ENCODE results near the gene MCU.
A peak's percentile ranks its signal among the peaks of the same experiment; 100 is the strongest.

The MCU gene

GRCh38 chr10:72846238-72846637 lies 154.3 kb downstream of the MCU start:
- DNase-seq (ENCODE audit: low read depth), result peak; percentile 35

DNA sequence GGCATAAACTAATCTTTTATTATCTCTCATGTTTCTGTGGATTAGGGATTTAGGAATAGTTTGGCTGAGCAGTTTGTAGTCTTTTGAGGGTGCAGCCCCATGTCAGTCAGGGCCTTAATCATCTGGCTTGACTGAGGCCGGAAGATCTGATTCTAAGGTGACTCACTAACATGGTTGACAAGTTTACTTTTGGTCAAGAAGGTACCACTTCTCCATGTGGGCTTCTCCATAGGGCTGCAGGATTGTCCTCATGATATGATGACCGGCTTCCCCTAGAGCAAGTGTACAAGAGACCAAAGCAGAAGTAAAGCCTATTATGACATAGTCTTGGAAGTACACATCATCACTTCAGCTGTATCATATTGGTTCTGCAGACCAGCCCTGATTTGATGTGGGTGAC lies 155.7 kb downstream of the MCU start:
- no peak for DNase-seq (ENCODE audit: low read depth)

GRCh38 chr10:72850861-72851260 lies 158.9 kb downstream of the MCU start:
- DNase-seq (ENCODE audit: low read depth), result no peak

DNA sequence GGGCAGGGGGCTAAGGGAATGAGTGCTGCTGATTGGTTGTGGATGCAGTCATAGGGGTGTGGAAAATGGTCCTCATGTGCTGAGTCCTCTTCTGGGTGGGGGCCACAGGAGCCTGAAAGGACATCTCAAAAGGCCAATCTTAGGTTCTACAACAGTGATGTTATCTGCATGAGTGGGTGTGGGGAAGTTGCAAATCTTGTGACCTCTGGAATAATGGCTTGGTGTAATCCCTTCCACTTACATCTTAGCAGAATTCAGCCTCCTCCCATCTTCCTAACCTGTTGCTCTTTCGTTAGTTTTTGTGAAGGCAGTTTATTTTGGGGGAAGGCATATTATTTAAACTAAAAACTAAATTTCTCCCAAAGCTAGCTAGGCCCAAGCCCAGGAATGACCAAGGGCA lies 159.6 kb downstream of the MCU start:
- DNase-seq (ENCODE audit: low read depth), result no peak

- DNase-seq (ENCODE audit: low read depth), result no peak
These were observed 160.6 kb downstream of the MCU start for GRCh38 chr10:72852508-72852907.

- DNase-seq (ENCODE audit: low read depth), result no peak
These were observed 163.2 kb downstream of the MCU start for GRCh38 chr10:72855129-72855528.

DNA sequence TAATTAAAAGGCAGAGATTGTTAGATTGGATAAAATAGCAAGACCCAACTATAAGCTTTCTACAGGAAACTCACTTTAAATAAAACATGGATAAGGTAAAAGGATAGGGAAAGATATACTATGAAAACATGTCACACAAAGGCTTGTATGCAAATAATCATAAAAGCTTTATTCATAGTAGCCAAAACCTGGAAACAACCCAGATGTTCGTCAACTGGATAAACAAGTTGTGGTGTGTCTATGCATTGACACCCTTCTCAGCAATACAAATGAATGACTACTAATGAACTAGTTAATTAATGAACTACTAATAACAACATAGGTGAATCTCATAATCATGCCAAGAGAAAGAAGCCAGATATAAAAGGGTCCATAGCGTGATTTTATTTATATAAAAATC lies 163.8 kb downstream of the MCU start:
- no peak for DNase-seq (ENCODE audit: low read depth)

DNA sequence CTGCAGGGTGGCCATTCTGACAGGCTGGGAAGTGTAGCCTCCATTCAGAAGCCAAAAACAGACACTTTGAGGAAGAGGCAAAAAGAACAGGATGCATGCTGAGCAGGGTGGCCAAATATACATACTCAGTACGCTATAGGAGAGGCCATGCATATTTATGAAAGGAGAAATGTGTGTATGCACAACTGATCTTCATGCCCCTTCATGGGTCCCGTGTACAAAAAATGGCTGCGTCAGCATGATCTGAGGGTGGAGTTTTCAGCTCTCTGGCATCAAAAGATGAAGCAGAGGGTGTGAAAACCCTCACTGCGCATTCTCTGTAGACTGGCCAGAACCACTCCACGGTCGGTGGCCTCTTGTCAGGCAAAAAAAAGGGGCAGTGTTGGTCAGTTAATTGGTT lies 166.1 kb downstream of the MCU start:
- DNase-seq (ENCODE audit: low read depth), result no peak

GRCh38 chr10:72862957-72863356 lies 171.0 kb downstream of the MCU start:
- no peak for DNase-seq (ENCODE audit: low read depth)

DNA sequence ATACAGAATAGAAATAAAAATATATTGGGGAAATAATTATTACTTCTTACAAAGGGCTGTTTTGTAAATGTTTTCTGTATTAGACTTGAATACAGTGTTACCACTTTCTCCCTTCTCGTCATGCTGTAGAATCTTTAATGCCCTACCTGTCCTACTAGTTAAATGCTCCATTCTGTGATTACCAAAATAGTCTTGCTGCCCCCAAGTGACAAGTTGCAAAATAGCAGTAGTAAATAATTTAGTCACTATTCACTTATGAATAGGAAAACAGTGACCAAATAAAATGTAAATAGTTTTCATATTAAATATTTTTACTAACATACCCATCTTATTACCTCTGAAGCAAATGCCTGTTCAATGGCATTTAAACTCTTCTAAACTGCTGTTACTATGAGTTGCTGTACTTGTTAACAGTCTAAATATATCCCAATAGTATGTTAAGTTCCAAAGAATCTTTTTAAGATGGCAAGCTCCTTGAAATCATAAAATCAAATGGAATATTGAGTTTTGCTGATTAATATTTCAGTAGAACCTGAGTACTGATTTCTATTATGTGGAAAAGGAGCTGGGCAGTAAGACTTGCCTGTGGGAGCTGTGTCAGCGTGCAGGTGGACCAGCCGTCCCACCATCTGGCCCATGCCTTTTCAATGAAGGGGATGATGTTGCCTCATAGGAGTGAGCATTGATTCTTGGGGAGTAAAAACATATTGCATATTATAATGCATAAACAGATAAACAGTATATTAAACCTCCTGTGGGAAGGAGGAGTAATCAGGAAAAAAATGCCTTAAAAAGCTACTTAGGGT lies 183.5 kb downstream of the MCU start:
- peak; percentile 4 for DNase-seq (ENCODE audit: low read depth)

- DNase-seq (ENCODE audit: low read depth), result no peak
These were observed 187.3 kb downstream of the MCU start for GRCh38 chr10:72879245-72879644.

DNA sequence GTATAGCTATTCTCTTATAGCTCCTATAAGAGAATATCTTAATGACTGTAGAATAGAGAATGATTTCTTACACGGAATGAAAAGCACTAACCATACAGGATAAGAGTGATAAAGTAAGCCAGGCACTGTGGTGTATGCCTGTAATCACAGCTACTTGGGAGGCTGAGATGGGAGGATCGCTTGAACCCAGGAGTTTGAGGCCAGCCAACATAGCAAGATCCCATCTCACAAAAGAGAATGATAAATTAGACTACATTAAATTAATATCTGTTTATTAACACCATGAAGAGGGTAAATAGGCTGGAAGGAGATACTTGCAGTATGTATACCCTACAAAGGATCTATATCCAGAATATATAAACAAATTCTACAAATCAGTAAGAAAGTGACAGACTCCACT lies 189.3 kb downstream of the MCU start:
- DNase-seq (ENCODE audit: low read depth), result no peak

GRCh38 chr10:72883861-72884260 lies 191.9 kb downstream of the MCU start:
- DNase-seq (ENCODE audit: low read depth), result no peak

- no peak for DNase-seq (ENCODE audit: low read depth)
These were observed 194.0 kb downstream of the MCU start for GRCh38 chr10:72885953-72886352.

GRCh38 chr10:72886621-72887020 lies 194.7 kb downstream of the MCU start:
- DNase-seq (ENCODE audit: low read depth), result no peak

DNA sequence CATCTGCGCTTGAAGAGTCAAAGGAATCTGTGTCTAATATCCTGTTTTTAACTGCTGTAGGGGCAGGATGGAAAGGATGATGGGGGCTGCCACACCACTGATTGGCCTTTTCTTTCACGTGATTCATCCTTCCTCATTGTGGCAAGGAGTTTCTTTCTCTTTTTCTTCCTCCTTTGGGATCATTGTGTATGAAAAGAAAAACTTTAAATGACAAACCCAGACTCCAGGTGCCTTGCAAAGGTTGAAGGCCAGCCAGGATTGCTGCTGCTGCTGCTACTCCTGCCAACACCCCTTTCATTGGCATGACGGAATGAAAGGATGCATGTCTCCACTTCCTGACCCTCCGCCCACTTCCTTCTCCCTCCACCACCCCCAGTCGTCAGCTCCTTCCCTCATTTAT lies 195.1 kb downstream of the MCU start:
- DNase-seq (ENCODE audit: low read depth), result no peak

DNA sequence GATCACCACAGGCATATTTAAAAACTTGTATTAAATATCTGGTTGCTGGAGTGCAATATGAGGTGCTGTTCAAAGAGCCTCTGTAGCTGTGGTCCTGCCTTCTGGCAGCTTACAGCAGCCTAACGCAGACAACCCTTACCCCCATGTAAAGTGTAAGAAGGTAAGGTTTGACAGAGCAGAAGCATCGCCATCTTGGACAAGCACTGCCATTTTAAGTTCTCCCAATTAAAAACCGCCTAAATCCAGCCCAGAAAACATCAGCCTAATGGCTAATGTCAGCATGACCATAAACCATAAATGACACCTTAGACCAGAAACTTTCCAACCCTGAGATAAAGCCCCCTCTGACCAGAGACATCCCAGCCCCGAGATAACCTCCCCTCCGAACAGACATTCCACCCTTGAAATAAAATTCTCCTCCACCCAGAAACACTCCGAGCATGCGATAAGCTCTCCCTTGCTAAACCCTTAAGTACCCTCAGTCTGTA lies 196.3 kb downstream of the MCU start:
- DNase-seq (ENCODE audit: low read depth), result no peak

GRCh38 chr10:72889391-72889831 lies 197.5 kb downstream of the MCU start:
- peak; percentile 18 for DNase-seq (ENCODE audit: low read depth)

- no peak for DNase-seq (ENCODE audit: low read depth)
These were observed 198.1 kb downstream of the MCU start for GRCh38 chr10:72890086-72890485.

GRCh38 chr10:72893136-72893798 lies 201.3 kb downstream of the MCU start, which contains the start of gene OIT3:
OIT3 (plus strand) TSS chr10:72893739; CDS start chr10:72893799, 60 bp downstream.
- DNase-seq (ENCODE audit: low read depth), result peak; percentile 4

GRCh38 chr10:72895236-72895850 lies 203.4 kb downstream of the MCU start:
- no peak for DNase-seq (ENCODE audit: low read depth)

DNA sequence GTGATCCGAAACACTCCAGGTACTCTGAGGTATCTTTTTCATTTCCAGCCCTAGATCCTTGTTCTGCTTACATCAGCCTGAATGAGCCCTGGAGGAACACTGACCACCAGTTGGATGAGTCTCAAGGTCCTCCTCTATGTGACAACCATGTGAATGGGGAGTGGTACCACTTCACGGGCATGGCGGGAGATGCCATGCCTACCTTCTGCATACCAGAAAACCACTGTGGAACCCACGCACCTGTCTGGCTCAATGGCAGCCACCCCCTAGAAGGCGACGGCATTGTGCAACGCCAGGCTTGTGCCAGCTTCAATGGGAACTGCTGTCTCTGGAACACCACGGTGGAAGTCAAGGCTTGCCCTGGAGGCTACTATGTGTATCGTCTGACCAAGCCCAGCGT lies 206.7 kb downstream of the MCU start:
- DNase-seq (ENCODE audit: low read depth), result no peak

- DNase-seq (ENCODE audit: low read depth), result no peak
These were observed 207.6 kb downstream of the MCU start for GRCh38 chr10:72899545-72899944.
